ENCODE measurements around the gene CDK14. TPM values are rescaled to one million over a fixed set of nuclear protein-coding genes. Genes with fewer than 3 reads are reported as not detected.

Gene CDK14
- total and polyA plus RNA-seq, 2 donors (not counting 1 experiment from before 2014, with no cell fraction given) = 23.6 to 41.1 TPM

DNA sequence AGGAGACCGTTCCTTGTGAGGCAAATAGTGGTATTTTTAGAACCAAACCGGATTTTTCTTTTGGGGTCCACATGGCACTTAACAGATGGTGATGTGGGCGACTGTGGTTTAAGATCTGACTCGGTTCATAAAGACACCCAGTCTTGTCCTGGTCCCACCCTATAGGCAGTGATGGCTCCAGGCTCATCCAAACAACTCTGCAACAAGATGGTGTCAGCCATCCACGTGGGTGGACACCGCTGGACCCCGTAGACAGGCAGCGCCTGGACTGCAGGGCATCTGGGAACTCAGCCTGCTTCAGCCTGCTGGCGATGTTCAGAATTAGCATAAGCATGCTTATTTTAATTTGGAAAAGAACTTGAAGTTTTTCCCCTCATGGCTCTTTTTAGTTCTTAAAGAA is 409.7 kb downstream of the CDK14 start:
- H3K4me1 ChIP-seq (ENCODE audit: control insufficient read depth, extremely low read depth, insufficient read depth, low read length) = no peaks in the 10 kb centered on the region
- no peaks in the 10 kb centered on the region for H3K36me3 ChIP-seq (ENCODE audit: control insufficient read depth, insufficient read depth, low read length)
- no peaks in the 10 kb centered on the region for H3K79me2 ChIP-seq (ENCODE audit: control insufficient read depth, insufficient read depth, low read length)
- no peaks in the 10 kb centered on the region for H3K27me3 ChIP-seq (ENCODE audit: control insufficient read depth, insufficient read depth, low read length)
- no peak overlapping the region for H3K9ac ChIP-seq (ENCODE audit: insufficient read depth, low read length)
- DNase-seq (ENCODE audit: low read depth in 2 of 2) = no peak
- no peak overlapping the region for H3K27ac ChIP-seq (ENCODE audit: insufficient read depth, low read length)
- no peak overlapping the region for H3K4me3 ChIP-seq (replicated peaks in 1 of 4; ENCODE audit: control extremely low read depth in 1 of 4, insufficient read depth in 1 of 4, low read depth in 3 of 4, low read length in 4 of 4)
- no peaks in the 10 kb centered on the region for H3K9me3 ChIP-seq (ENCODE audit: control insufficient read depth, insufficient read depth, low read depth, low read length)
- TF ChIP-seq, protein P1, sequence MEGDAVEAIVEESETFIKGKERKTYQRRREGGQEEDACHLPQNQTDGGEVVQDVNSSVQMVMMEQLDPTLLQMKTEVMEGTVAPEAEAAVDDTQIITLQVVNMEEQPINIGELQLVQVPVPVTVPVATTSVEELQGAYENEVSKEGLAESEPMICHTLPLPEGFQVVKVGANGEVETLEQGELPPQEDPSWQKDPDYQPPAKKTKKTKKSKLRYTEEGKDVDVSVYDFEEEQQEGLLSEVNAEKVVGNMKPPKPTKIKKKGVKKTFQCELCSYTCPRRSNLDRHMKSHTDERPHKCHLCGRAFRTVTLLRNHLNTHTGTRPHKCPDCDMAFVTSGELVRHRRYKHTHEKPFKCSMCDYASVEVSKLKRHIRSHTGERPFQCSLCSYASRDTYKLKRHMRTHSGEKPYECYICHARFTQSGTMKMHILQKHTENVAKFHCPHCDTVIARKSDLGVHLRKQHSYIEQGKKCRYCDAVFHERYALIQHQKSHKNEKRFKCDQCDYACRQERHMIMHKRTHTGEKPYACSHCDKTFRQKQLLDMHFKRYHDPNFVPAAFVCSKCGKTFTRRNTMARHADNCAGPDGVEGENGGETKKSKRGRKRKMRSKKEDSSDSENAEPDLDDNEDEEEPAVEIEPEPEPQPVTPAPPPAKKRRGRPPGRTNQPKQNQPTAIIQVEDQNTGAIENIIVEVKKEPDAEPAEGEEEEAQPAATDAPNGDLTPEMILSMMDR (conservative IDR thresholded peaks at IDR 0.05 in 1 of 2, IDR thresholded peaks at IDR 0.05 in 1 of 2; ENCODE audit: low read depth in 1 of 2, low read length in 2 of 2) = no peak
- TF ChIP-seq EZH2 (IDR thresholded peaks at IDR 0.05; ENCODE audit: low read length, missing control alignments) = no peak
- no peak overlapping the region for H2AFZ ChIP-seq (ENCODE audit: low read length)
- H4K20me1 ChIP-seq (ENCODE audit: control insufficient read depth, extremely low read depth, insufficient read depth, low read length) = no peaks in the 10 kb centered on the region
- H3K4me2 ChIP-seq (ENCODE audit: extremely low read depth, insufficient read depth, low read length) = no peak overlapping the region

DNA sequence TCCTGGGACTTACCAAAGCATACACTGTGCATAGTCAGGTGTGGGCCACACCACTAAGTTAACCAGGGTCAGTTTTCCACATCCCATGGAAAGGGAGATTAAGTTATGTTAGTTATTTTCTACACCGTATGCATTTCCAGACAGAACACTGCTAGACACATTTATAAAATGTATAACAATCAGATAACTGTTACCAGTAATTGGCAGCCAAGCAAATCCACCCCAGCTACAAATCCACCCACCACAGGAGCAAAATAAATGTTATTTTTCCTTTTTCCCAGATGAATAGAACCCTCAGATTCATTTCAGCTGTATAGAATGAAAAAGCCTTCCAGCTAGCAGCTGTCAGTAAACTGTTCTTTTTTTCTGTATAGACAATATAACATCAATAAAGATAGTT is 411.2 kb downstream of the CDK14 start:
- no peak overlapping the region for H3K4me2 ChIP-seq (ENCODE audit: extremely low read depth, insufficient read depth, low read length)
- H3K36me3 ChIP-seq (ENCODE audit: control insufficient read depth, insufficient read depth, low read length) = no peaks in the 10 kb centered on the region
- H3K79me2 ChIP-seq (ENCODE audit: control insufficient read depth, insufficient read depth, low read length) = no peaks in the 10 kb centered on the region
- H4K20me1 ChIP-seq (ENCODE audit: control insufficient read depth, extremely low read depth, insufficient read depth, low read length) = no peaks in the 10 kb centered on the region
- H3K27ac ChIP-seq (ENCODE audit: insufficient read depth, low read length) = no peak overlapping the region
- H2AFZ ChIP-seq (ENCODE audit: low read length) = no peak overlapping the region
- TF ChIP-seq EZH2 (IDR thresholded peaks at IDR 0.05; ENCODE audit: low read length, missing control alignments) = no peak
- TF ChIP-seq, protein P1 (conservative IDR thresholded peaks at IDR 0.05 in 1 of 2, IDR thresholded peaks at IDR 0.05 in 1 of 2; ENCODE audit: low read depth in 1 of 2, low read length in 2 of 2) = no peak
- H3K9ac ChIP-seq (ENCODE audit: insufficient read depth, low read length) = no peak overlapping the region
- no peaks in the 10 kb centered on the region for H3K9me3 ChIP-seq (ENCODE audit: control insufficient read depth, insufficient read depth, low read depth, low read length)
- no peak overlapping the region for H3K4me3 ChIP-seq (replicated peaks in 1 of 4; ENCODE audit: control extremely low read depth in 1 of 4, insufficient read depth in 1 of 4, low read depth in 3 of 4, low read length in 4 of 4)
- H3K27me3 ChIP-seq (ENCODE audit: control insufficient read depth, insufficient read depth, low read length) = no peaks in the 10 kb centered on the region
- no peaks in the 10 kb centered on the region for H3K4me1 ChIP-seq (ENCODE audit: control insufficient read depth, extremely low read depth, insufficient read depth, low read length)
- DNase-seq (ENCODE audit: low read depth in 2 of 2) = peak in 1 of 2 donors; percentile 9

DNA sequence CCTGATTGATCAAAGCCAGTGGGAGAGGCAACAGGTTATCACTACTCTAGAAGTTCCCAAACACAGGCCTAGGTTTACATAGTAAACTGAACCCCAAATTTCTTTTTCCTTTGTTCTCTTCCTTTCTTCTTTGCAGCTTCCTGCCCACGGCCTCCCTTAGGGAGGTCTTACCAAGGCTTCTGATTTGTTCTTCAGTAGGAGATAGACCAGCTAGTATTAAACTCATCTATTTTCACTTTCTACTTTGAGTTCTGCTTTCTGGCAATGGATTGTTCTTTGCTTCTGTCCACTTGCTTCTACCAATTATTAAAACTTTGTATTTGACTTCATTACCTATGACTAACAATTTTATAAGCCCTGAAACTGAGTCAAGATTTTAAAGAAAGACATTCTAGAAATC is 417.0 kb downstream of the CDK14 start:
- H3K36me3 ChIP-seq (ENCODE audit: control insufficient read depth, insufficient read depth, low read length) = no peaks in the 10 kb centered on the region
- no peak for TF ChIP-seq EZH2 (IDR thresholded peaks at IDR 0.05; ENCODE audit: low read length, missing control alignments)
- TF ChIP-seq, protein P1 (conservative IDR thresholded peaks at IDR 0.05 in 1 of 2, IDR thresholded peaks at IDR 0.05 in 1 of 2; ENCODE audit: low read depth in 1 of 2, low read length in 2 of 2) = no peak
- H2AFZ ChIP-seq (ENCODE audit: low read length) = no peak overlapping the region
- H3K9me3 ChIP-seq (ENCODE audit: control insufficient read depth, insufficient read depth, low read depth, low read length) = no peaks in the 10 kb centered on the region
- H3K27ac ChIP-seq (ENCODE audit: insufficient read depth, low read length) = no peak overlapping the region
- no peaks in the 10 kb centered on the region for H3K27me3 ChIP-seq (ENCODE audit: control insufficient read depth, insufficient read depth, low read length)
- no peak overlapping the region for H3K9ac ChIP-seq (ENCODE audit: insufficient read depth, low read length)
- H3K79me2 ChIP-seq (ENCODE audit: control insufficient read depth, insufficient read depth, low read length) = no peaks in the 10 kb centered on the region
- H3K4me3 ChIP-seq (replicated peaks in 1 of 4; ENCODE audit: control extremely low read depth in 1 of 4, insufficient read depth in 1 of 4, low read depth in 3 of 4, low read length in 4 of 4) = no peak overlapping the region
- no peaks in the 10 kb centered on the region for H4K20me1 ChIP-seq (ENCODE audit: control insufficient read depth, extremely low read depth, insufficient read depth, low read length)
- no peak for DNase-seq (ENCODE audit: low read depth in 2 of 2)
- H3K4me1 ChIP-seq (ENCODE audit: control insufficient read depth, extremely low read depth, insufficient read depth, low read length) = no peaks in the 10 kb centered on the region
- H3K4me2 ChIP-seq (ENCODE audit: extremely low read depth, insufficient read depth, low read length) = no peak overlapping the region

Data from fibroblast of lung (primary cell).